Activated CD8-positive, alpha-beta memory T cell treated with anti-CD3 and anti-CD28 coated beads, Interleukin-2, amount 10 ng/mL, durations not matched to agents 7 days and 5 days (primary cell): ENCODE measurements around the gene TGFBR3. TPM values are rescaled to one million over a fixed set of nuclear protein-coding genes. Genes with fewer than 3 reads are reported as not detected.

Source experiments
- ATAC-seq: fragments of 150-1000 bp; cut with Tn5 transposase; one replicate; pipeline ENCODE4 v1.10.0; 2021; ENCODE audit warnings: moderate library complexity
- CTCF ChIA-PET: fragments of 350-600 bp; sonication (Branson Sonifier 250); formaldehyde crosslinking; loops from one replicate; lab custom pipeline; 2021; ENCODE audit warnings: antibody characterized with exemption; lab: Charles Lee
- DNase-seq: peaks from one replicate; pipeline ENCODE4 v3.0.0-alpha.2; 2020
- H3K27ac Mint-ChIP-seq: one replicate; pipeline ENCODE4 v1.8.0; 2021; ENCODE audit warnings: mild to moderate bottlenecking, mixed read lengths
- H3K27me3 Mint-ChIP-seq: one replicate; pipeline ENCODE4 v1.8.0; 2021; ENCODE audit warnings: mixed read lengths
- H3K36me3 Mint-ChIP-seq: one replicate; pipeline ENCODE4 v1.8.0; 2021; ENCODE audit warnings: mild to moderate bottlenecking, mixed read lengths
- H3K4me1 Mint-ChIP-seq: one replicate; pipeline ENCODE4 v1.8.0; 2021; ENCODE audit warnings: mixed read lengths
- H3K4me3 Mint-ChIP-seq: one replicate; pipeline ENCODE4 v1.8.0; 2021; ENCODE audit warnings: mild to moderate bottlenecking, moderate library complexity, mixed read lengths
- H3K9me3 Mint-ChIP-seq: one replicate; pipeline ENCODE4 v1.8.0; 2022; ENCODE audit warnings: low read depth, mixed read lengths
- total RNA-seq, 2 experiments: library from RNA; stranded (reverse); gene quantifications; one replicate each; pipeline ENCODE4 v1.2.3, GENCODE V29; 2021

TGFBR3 gene
- total RNA-seq, 2 experiments from 2014 or later = 10.4 to 25.8 TPM

GRCh38 chr1:91655912-91656449, 230.0 kb downstream of the TGFBR3 start:
- H3K4me3 Mint-ChIP-seq = no peak overlapping the region
- ATAC-seq = no peak
- DNase-seq = no peak
- no peaks in the 10 kb centered on the region for H3K4me1 Mint-ChIP-seq
- H3K9me3 Mint-ChIP-seq = peaks cover 11% of the 10 kb centered on the region
- peaks cover 7% of the 10 kb centered on the region for H3K36me3 Mint-ChIP-seq
- H3K27me3 Mint-ChIP-seq = no peaks in the 10 kb centered on the region
- no peak overlapping the region for H3K27ac Mint-ChIP-seq
- CTCF ChIA-PET = no interaction called here

GRCh38 chr1:91653183-91653582, 232.8 kb downstream of the TGFBR3 start:
- Mint-ChIP-seq H3K4me1 (no peaks in the 10 kb centered on the region), H3K36me3 (no peaks in the 10 kb centered on the region), H3K4me3 (no peak overlapping the region), H3K27ac (no peak overlapping the region), H3K9me3 (peaks cover 4% of the 10 kb centered on the region), H3K27me3 (no peaks in the 10 kb centered on the region)
- DNase-seq (no peak), ATAC-seq (no peak)
- CTCF ChIA-PET = no interaction called here

GRCh38 chr1:91651661-91652071, 234.3 kb downstream of the TGFBR3 start:
- Mint-ChIP-seq H3K4me3 (no peak overlapping the region), H3K4me1 (peaks cover 6% of the 10 kb centered on the region), H3K27me3 (no peaks in the 10 kb centered on the region), H3K36me3 (no peaks in the 10 kb centered on the region), H3K9me3 (no peaks in the 10 kb centered on the region), H3K27ac (no peak overlapping the region)
- no peak for DNase-seq
- no peak for ATAC-seq
- CTCF ChIA-PET = no interaction called here

DNA sequence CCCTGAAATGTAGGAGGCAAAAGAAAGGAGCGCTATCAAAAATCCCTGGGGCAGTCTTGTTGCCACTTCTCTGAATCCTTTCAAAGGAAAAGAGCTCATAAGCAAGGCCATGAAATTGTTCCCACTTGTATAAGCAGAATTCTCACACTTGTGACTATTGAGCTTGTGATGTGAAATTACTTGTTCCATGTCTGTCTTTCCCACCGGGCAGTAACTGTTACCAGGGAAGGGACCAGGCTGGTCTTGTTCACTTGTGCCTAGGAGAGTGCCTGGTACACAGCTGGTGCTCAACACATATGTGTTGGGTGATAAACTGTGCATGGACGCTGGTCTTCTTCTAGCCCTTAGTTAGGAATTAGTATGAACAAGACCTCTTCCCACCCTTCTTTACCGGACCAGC, 234.7 kb downstream of the TGFBR3 start:
- H3K4me3 Mint-ChIP-seq = no peak overlapping the region
- no peaks in the 10 kb centered on the region for H3K36me3 Mint-ChIP-seq
- ATAC-seq (no peak), DNase-seq (no peak)
- CTCF ChIA-PET = no interaction called here
- H3K4me1 Mint-ChIP-seq = peaks cover 6% of the 10 kb centered on the region
- H3K27me3 Mint-ChIP-seq = no peaks in the 10 kb centered on the region
- no peak overlapping the region for H3K27ac Mint-ChIP-seq
- no peaks in the 10 kb centered on the region for H3K9me3 Mint-ChIP-seq

- Mint-ChIP-seq H3K4me1 (peaks cover 6% of the 10 kb centered on the region), H3K4me3 (no peak overlapping the region), H3K9me3 (no peaks in the 10 kb centered on the region), H3K36me3 (no peaks in the 10 kb centered on the region), H3K27ac (no peak overlapping the region), H3K27me3 (no peaks in the 10 kb centered on the region)
- ATAC-seq = no peak
- DNase-seq = no peak
- CTCF ChIA-PET = interaction anchor here (1.0 kb wide), 1 partner anchor 16 kb away, joined by 3 read pairs; no protein-coding TSS in a partner anchor
Measured at GRCh38 chr1:91650764-91651163, 235.2 kb downstream of the TGFBR3 start.

GRCh38 chr1:91647061-91647460, 238.9 kb downstream of the TGFBR3 start:
- no peak overlapping the region for H3K4me3 Mint-ChIP-seq
- no peak for ATAC-seq
- H3K4me1 Mint-ChIP-seq = peaks cover 6% of the 10 kb centered on the region
- no peak overlapping the region for H3K27ac Mint-ChIP-seq
- H3K36me3 Mint-ChIP-seq = peaks cover 2% of the 10 kb centered on the region
- H3K9me3 Mint-ChIP-seq = peaks cover 2% of the 10 kb centered on the region
- DNase-seq = no peak
- CTCF ChIA-PET = interaction anchor here (0.7 kb wide), 1 partner anchor 17 kb away, joined by 3 read pairs; no protein-coding TSS in a partner anchor
- H3K27me3 Mint-ChIP-seq = peaks cover 16% of the 10 kb centered on the region

DNA sequence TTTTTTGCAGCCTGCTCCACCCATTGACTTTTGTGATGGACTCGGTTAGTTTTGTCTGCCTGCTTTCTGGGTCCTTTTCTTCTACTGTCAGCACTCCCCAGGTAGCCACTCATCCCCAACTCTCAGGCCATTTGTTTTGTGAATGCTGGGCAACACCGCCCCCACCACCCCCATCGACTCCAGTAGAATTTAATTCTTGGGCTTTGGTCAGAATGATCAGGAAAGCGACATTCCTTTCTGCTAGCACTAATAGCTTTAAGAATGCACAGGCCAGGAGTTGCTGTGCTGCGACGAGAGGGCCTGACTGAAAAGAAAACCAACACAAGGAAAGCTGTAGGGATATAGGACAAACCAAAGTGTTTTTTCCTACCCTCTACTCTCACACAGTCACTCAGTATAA, 240.9 kb downstream of the TGFBR3 start:
- H3K27me3 Mint-ChIP-seq = peaks cover 16% of the 10 kb centered on the region
- ATAC-seq (no peak), DNase-seq (no peak)
- H3K4me3 Mint-ChIP-seq = no peak overlapping the region
- H3K9me3 Mint-ChIP-seq = peaks cover 8% of the 10 kb centered on the region
- peaks cover 6% of the 10 kb centered on the region for H3K4me1 Mint-ChIP-seq
- H3K27ac Mint-ChIP-seq = no peak overlapping the region
- CTCF ChIA-PET = no interaction called here
- H3K36me3 Mint-ChIP-seq = peaks cover 6% of the 10 kb centered on the region

GRCh38 chr1:91643431-91643830, 242.5 kb downstream of the TGFBR3 start:
- peaks cover 10% of the 10 kb centered on the region for H3K9me3 Mint-ChIP-seq
- no peak overlapping the region for H3K27ac Mint-ChIP-seq
- ATAC-seq (no peak), DNase-seq (no peak)
- H3K27me3 Mint-ChIP-seq = peaks cover 16% of the 10 kb centered on the region
- CTCF ChIA-PET = no interaction called here
- H3K4me1 Mint-ChIP-seq = peaks cover 6% of the 10 kb centered on the region
- H3K4me3 Mint-ChIP-seq = no peak overlapping the region
- H3K36me3 Mint-ChIP-seq = peaks cover 6% of the 10 kb centered on the region

- Mint-ChIP-seq H3K9me3 (peaks cover 10% of the 10 kb centered on the region), H3K27ac (no peak overlapping the region), H3K36me3 (peaks cover 6% of the 10 kb centered on the region), H3K4me1 (peaks cover 1% of the 10 kb centered on the region), H3K27me3 (peaks cover 16% of the 10 kb centered on the region), H3K4me3 (no peak overlapping the region)
- DNase-seq (no peak), ATAC-seq (no peak)
- CTCF ChIA-PET = no interaction called here
Measured at GRCh38 chr1:91640877-91641526, 244.9 kb downstream of the TGFBR3 start.

GRCh38 chr1:91637539-91637994, 248.4 kb downstream of the TGFBR3 start:
- H3K4me1 Mint-ChIP-seq = peaks cover 4% of the 10 kb centered on the region
- ATAC-seq = no peak
- H3K27ac Mint-ChIP-seq = no peak overlapping the region
- H3K4me3 Mint-ChIP-seq = no peak overlapping the region
- DNase-seq = no peak
- peaks cover 3% of the 10 kb centered on the region for H3K27me3 Mint-ChIP-seq
- CTCF ChIA-PET = no interaction called here
- peaks cover 10% of the 10 kb centered on the region for H3K9me3 Mint-ChIP-seq
- H3K36me3 Mint-ChIP-seq = peaks cover 4% of the 10 kb centered on the region

DNA sequence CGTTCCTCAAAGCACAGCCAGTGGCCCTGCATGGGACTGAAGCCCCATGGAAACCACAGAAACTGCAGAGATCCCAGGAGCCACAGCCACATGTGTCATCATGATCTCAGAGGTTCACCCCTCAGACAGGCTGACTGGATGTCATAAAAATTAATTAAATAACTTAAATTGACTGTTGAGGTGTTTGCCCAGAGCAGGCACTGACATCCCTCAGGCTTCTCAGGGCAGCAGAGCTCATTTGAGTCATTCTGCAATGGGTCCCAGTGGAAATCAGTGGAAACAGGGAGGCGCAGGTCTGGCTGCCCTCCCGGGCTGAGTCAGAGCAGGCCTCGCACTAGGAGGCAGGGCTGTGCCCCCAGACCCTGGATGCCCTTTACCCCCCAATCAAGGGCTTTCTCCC, 250.2 kb downstream of the TGFBR3 start:
- peaks cover 4% of the 10 kb centered on the region for H3K4me1 Mint-ChIP-seq
- no peak for DNase-seq
- H3K27ac Mint-ChIP-seq = no peak overlapping the region
- H3K27me3 Mint-ChIP-seq = no peaks in the 10 kb centered on the region
- peaks cover 5% of the 10 kb centered on the region for H3K9me3 Mint-ChIP-seq
- no peak for ATAC-seq
- CTCF ChIA-PET = no interaction called here
- no peak overlapping the region for H3K4me3 Mint-ChIP-seq
- H3K36me3 Mint-ChIP-seq = no peaks in the 10 kb centered on the region

DNA sequence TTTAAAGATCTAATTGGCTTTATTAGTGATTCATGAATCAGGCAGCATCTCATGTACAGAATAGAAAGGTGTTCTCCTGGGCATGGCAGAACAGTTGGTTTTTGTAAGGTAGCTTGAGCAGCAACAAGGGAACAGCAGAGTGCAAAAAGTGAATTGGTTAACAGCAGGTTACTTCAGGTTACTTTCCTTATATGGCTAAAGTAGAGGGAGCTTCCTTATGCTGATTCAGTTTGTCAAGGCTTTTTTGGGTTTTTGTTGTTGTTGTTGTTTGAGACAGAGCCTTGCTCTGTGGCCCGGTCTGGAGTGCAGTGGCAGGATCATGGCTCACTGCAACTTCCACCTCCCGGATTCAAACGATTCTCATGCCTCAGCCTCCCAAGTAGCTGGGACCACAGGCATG, 252.5 kb downstream of the TGFBR3 start:
- DNase-seq (no peak), ATAC-seq (no peak)
- Mint-ChIP-seq H3K4me1 (peaks cover 4% of the 10 kb centered on the region), H3K27me3 (no peaks in the 10 kb centered on the region), H3K4me3 (no peak overlapping the region), H3K36me3 (peaks cover 2% of the 10 kb centered on the region), H3K9me3 (no peaks in the 10 kb centered on the region), H3K27ac (no peak overlapping the region)
- CTCF ChIA-PET = interaction anchor here (0.6 kb wide), 1 partner anchor 49 kb away, joined by 4 read pairs; no protein-coding TSS in a partner anchor

GRCh38 chr1:91631718-91632330, 254.1 kb downstream of the TGFBR3 start:
- CTCF ChIA-PET = no interaction called here
- ATAC-seq = no peak
- peaks cover 4% of the 10 kb centered on the region for H3K4me1 Mint-ChIP-seq
- H3K27me3 Mint-ChIP-seq = no peaks in the 10 kb centered on the region
- no peaks in the 10 kb centered on the region for H3K9me3 Mint-ChIP-seq
- DNase-seq = no peak
- peaks cover 3% of the 10 kb centered on the region for H3K36me3 Mint-ChIP-seq
- no peak overlapping the region for H3K27ac Mint-ChIP-seq
- H3K4me3 Mint-ChIP-seq = no peak overlapping the region

DNA sequence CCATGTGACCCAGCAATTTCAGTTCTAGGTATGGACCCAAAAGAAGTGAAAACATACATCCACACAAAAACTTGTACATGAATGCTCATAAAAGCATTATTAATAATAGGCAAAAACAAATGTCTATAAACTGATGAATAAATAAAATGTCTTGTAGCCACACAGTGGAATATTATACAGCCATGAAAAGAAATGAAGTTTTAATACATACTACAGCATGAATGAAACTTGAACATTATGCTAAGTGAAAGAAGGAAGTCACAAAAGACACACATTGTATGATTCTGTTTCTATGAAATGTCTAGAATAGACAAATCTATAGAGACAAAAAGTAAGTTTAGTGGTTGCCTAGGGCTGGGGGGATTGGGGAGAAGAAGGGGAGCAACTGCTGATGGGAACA, 255.1 kb downstream of the TGFBR3 start:
- Mint-ChIP-seq H3K4me1 (peaks cover 3% of the 10 kb centered on the region), H3K27ac (no peak overlapping the region), H3K4me3 (no peak overlapping the region), H3K9me3 (no peaks in the 10 kb centered on the region), H3K27me3 (no peaks in the 10 kb centered on the region), H3K36me3 (peaks cover 3% of the 10 kb centered on the region)
- CTCF ChIA-PET = interaction anchor here (1.9 kb wide), 1 partner anchor 11 kb away, joined by 5 read pairs; no protein-coding TSS in a partner anchor
- ATAC-seq (no peak), DNase-seq (no peak)
